Naive B cell (primary cell): ENCODE data around the gene CLBA1. TPM values are rescaled to one million over a fixed set of nuclear protein-coding genes. Genes with fewer than 3 reads are reported as not detected.

Source experiments
- ATAC-seq, 2 donors: fragments of 150-1000 bp; cut with Tn5 transposase; 2 replicates each; pipeline ENCODE4 v1.10.0; 2021; ENCODE audit warnings: low read depth in 2 of 2, mild to moderate bottlenecking in 2 of 2, moderate library complexity in 2 of 2
- DNase-seq: peaks from one replicate; pipeline ENCODE4 v3.0.0; 2022
- H3K27ac Mint-ChIP-seq, 6 donors: one replicate each; pipeline ENCODE4 v1.8.0; 2020 to 2022; ENCODE audit warnings: mild to moderate bottlenecking in 6 of 6, mixed read lengths in 6 of 6, moderate library complexity in 5 of 6, inconsistent platforms in 2 of 6
- H3K27me3 Mint-ChIP-seq, 3 donors: one replicate each; pipeline ENCODE4 v1.8.0; 2021 to 2022; ENCODE audit warnings: mixed read lengths in 3 of 3, mild to moderate bottlenecking in 1 of 3
- H3K36me3 Mint-ChIP-seq, 2 donors: one replicate each; pipeline ENCODE4 v1.8.0; 2020 to 2022; ENCODE audit warnings: mixed read lengths in 2 of 2, inconsistent platforms in 1 of 2, mild to moderate bottlenecking in 1 of 2
- H3K4me1 Mint-ChIP-seq, 3 donors: one replicate each; pipeline ENCODE4 v1.8.0; 2020 to 2022; ENCODE audit warnings: mixed read lengths in 3 of 3, inconsistent platforms in 1 of 3, mild to moderate bottlenecking in 1 of 3, moderate library complexity in 1 of 3
- H3K4me3 Mint-ChIP-seq, 8 donors: one replicate each; pipeline ENCODE4 v1.8.0; 2020 to 2022; ENCODE audit warnings: mild to moderate bottlenecking in 8 of 8, mixed read lengths in 8 of 8, moderate library complexity in 8 of 8, inconsistent platforms in 2 of 8
- H3K9me3 Mint-ChIP-seq, 7 donors: one replicate each; pipeline ENCODE4 v1.8.0; 2020 to 2022; ENCODE audit warnings: mixed read lengths in 7 of 7, mild to moderate bottlenecking in 5 of 7, inconsistent platforms in 2 of 7, moderate library complexity in 1 of 7
- polyA plus RNA-seq, 6 donors: library from polyadenylated mRNA; unstranded; fragments of 300-500 nt; fragmentation: Illumina TruSeq; gene quantifications; one replicate each; pipeline ENCODE4 v1.2.3, GENCODE V29; 2021; ENCODE audit warnings: low read depth in 6 of 6

Gene CLBA1
- polyA plus RNA-seq, 6 donors from 2014 or later, result 0.59 to 1.1 (median 0.85) TPM; not detected in 1

- Mint-ChIP-seq H3K27me3 (peaks cover 11 to 48% (median 33%) of the 10 kb centered on the region in 3 donors), H3K27ac (peak overlapping the region in 1 of 6 donors; percentile 20), H3K9me3 (no peaks in the 10 kb centered on the region), H3K4me3 (peak overlapping the region; percentile 50 to 86 (median 76)), H3K36me3 (no peaks in the 10 kb centered on the region), H3K4me1 (peaks cover 13 to 17% (median 14%) of the 10 kb centered on the region in 3 donors)
- ATAC-seq (peak; percentile 82 to 85), DNase-seq (peak; percentile 81)
These were observed 9.2 kb upstream of the CLBA1 start for GRCh38 chr14:104976198-104977007.

- no peak for ATAC-seq
- Mint-ChIP-seq H3K4me1 (peaks cover 13 to 17% (median 14%) of the 10 kb centered on the region in 3 donors), H3K4me3 (peak overlapping the region; percentile 58 to 93 (median 68)), H3K9me3 (no peaks in the 10 kb centered on the region), H3K27me3 (peaks cover 11 to 48% (median 33%) of the 10 kb centered on the region in 3 donors), H3K36me3 (no peaks in the 10 kb centered on the region), H3K27ac (peak overlapping the region in 2 of 6 donors; percentile 52 to 79)
- no peak for DNase-seq
These were observed 8.4 kb upstream of the CLBA1 start for GRCh38 chr14:104977008-104977680.

- Mint-ChIP-seq H3K4me3 (peak within 1 kb of the TSS; percentile 65 to 93 (median 84)), H3K27ac (peak within 1 kb of the TSS in 3 of 6 donors; percentile 52 to 79 (median 74)), H3K36me3 (no peaks in the 10 kb centered on the region), H3K4me1 (peaks cover 13 to 17% (median 14%) of the 10 kb centered on the region in 3 donors), H3K9me3 (no peaks in the 10 kb centered on the region), H3K27me3 (peaks cover 11 to 48% (median 33%) of the 10 kb centered on the region in 3 donors)
- DNase-seq (peak; percentile 48), ATAC-seq (peak; percentile 60 to 70)
These were observed 7.6 kb upstream of the CLBA1 start, which contains the start of gene AHNAK2 for GRCh38 chr14:104977681-104978653. Gene AHNAK2 (minus strand): TSS chr14:104978374. CDS start chr14:104978237, 137 bp downstream.

- peaks cover 11 to 47% (median 33%) of the 10 kb centered on the region in 3 donors for H3K27me3 Mint-ChIP-seq
- no peaks in the 10 kb centered on the region for H3K9me3 Mint-ChIP-seq
- peak overlapping the region in 4 of 6 donors; percentile 5 to 74 (median 24) for H3K27ac Mint-ChIP-seq
- H3K36me3 Mint-ChIP-seq, result no peaks in the 10 kb centered on the region
- peaks cover 13 to 19% (median 17%) of the 10 kb centered on the region in 3 donors for H3K4me1 Mint-ChIP-seq
- ATAC-seq (no peak), DNase-seq (no peak)
- peak overlapping the region in 7 of 8 donors; percentile 37 to 75 (median 64) for H3K4me3 Mint-ChIP-seq
These were observed 6.6 kb upstream of the CLBA1 start for GRCh38 chr14:104978746-104979691.

- ATAC-seq, result no peak
- Mint-ChIP-seq H3K4me1 (peaks cover 17 to 27% (median 21%) of the 10 kb centered on the region in 3 donors), H3K27me3 (peaks cover 11 to 38% (median 25%) of the 10 kb centered on the region in 3 donors), H3K27ac (peak overlapping the region in 2 of 6 donors; percentile 18 to 34), H3K9me3 (peaks cover 0 to 2% (median 0%) of the 10 kb centered on the region in 7 donors), H3K36me3 (no peaks in the 10 kb centered on the region), H3K4me3 (peak overlapping the region in 5 of 8 donors; percentile 22 to 71 (median 49))
- DNase-seq, result no peak
These were observed 5.6 kb upstream of the CLBA1 start for GRCh38 chr14:104979758-104980610.

GRCh38 chr14:104980611-104981531, 4.7 kb upstream of the CLBA1 start:
- Mint-ChIP-seq H3K9me3 (peaks cover 0 to 2% (median 0%) of the 10 kb centered on the region in 7 donors), H3K27me3 (peaks cover 11 to 33% (median 22%) of the 10 kb centered on the region in 3 donors), H3K4me1 (peaks cover 15 to 28% (median 17%) of the 10 kb centered on the region in 3 donors), H3K27ac (no peak overlapping the region), H3K4me3 (peak overlapping the region in 1 of 8 donors; percentile 25), H3K36me3 (no peaks in the 10 kb centered on the region)
- no peak for DNase-seq
- no peak for ATAC-seq

- peak overlapping the region in 1 of 6 donors; percentile 24 for H3K27ac Mint-ChIP-seq
These were observed 3.7 kb upstream of the CLBA1 start for GRCh38 chr14:104981699-104982541.

GRCh38 chr14:104982548-104983230, 2.9 kb upstream of the CLBA1 start:
- no peak overlapping the region for H3K27ac Mint-ChIP-seq

More at GRCh38 chr14:104981699-104982541, 3.7 kb upstream of the CLBA1 start:
- H3K9me3 Mint-ChIP-seq, result peaks cover 0 to 2% (median 0%) of the 10 kb centered on the region in 7 donors
- no peak for ATAC-seq
- H3K27me3 Mint-ChIP-seq, result peaks cover 7 to 23% (median 15%) of the 10 kb centered on the region in 3 donors
- no peaks in the 10 kb centered on the region for H3K36me3 Mint-ChIP-seq
- DNase-seq, result no peak
- peak overlapping the region in 2 of 8 donors; percentile 33 to 35 for H3K4me3 Mint-ChIP-seq
- peaks cover 7 to 28% (median 13%) of the 10 kb centered on the region in 3 donors for H3K4me1 Mint-ChIP-seq

GRCh38 chr14:104983231-104983721, 2.3 kb upstream of the CLBA1 start:
- ATAC-seq (no peak), DNase-seq (no peak)
- Mint-ChIP-seq H3K27ac (peak overlapping the region in 2 of 6 donors; percentile 64 to 79), H3K9me3 (peaks cover 0 to 2% (median 0%) of the 10 kb centered on the region in 7 donors), H3K4me1 (peaks cover 7 to 27% (median 12%) of the 10 kb centered on the region in 3 donors), H3K27me3 (peaks cover 7 to 20% (median 16%) of the 10 kb centered on the region in 3 donors), H3K4me3 (peak overlapping the region in 5 of 8 donors; percentile 16 to 79 (median 68)), H3K36me3 (no peaks in the 10 kb centered on the region)

More at GRCh38 chr14:104982548-104983230, 2.9 kb upstream of the CLBA1 start:
- H3K36me3 Mint-ChIP-seq, result no peaks in the 10 kb centered on the region
- peaks cover 7 to 20% (median 18%) of the 10 kb centered on the region in 3 donors for H3K27me3 Mint-ChIP-seq
- no peak for ATAC-seq
- no peak for DNase-seq
- H3K9me3 Mint-ChIP-seq, result peaks cover 0 to 2% (median 0%) of the 10 kb centered on the region in 7 donors
- H3K4me1 Mint-ChIP-seq, result peaks cover 7 to 27% (median 14%) of the 10 kb centered on the region in 3 donors
- peak overlapping the region in 1 of 8 donors; percentile 35 for H3K4me3 Mint-ChIP-seq
